HG02678 (cell line): ENCODE results near the gene CD8B2.
"Not testable (repeated sequence)": the region's sequence is repeated elsewhere in the genome, so short reads cannot be mapped to it uniquely, and the experiment has no call there.

Source experiments
- ATAC-seq: cut with Tn5 transposase; IDR thresholded peaks from one replicate; pipeline ENCODE4 v1.9.1; 2021; ENCODE audit warnings: mild to moderate bottlenecking, moderate library complexity; ENCODE audit not compliant: unreplicated experiment

Gene CD8B2

GRCh38 chr2:106547164-106547903, 60.2 kb downstream of the CD8B2 start:
- no peak for ATAC-seq

- ATAC-seq, result no peak
Measured at GRCh38 chr2:106551417-106552130, 64.4 kb downstream of the CD8B2 start.

- no peak for ATAC-seq
Measured at GRCh38 chr2:106552921-106553320, 65.8 kb downstream of the CD8B2 start.

- ATAC-seq, result no peak
Measured at GRCh38 chr2:106553321-106553720, 66.2 kb downstream of the CD8B2 start.

GRCh38 chr2:106554411-106554810, 67.2 kb downstream of the CD8B2 start:
- ATAC-seq, result no peak

- ATAC-seq, result no peak
Measured at GRCh38 chr2:106555053-106555452, 67.9 kb downstream of the CD8B2 start.

GRCh38 chr2:106559786-106560185, 72.6 kb downstream of the CD8B2 start:
- ATAC-seq, result not testable (repeated sequence)

GRCh38 chr2:106560773-106561172, 73.6 kb downstream of the CD8B2 start:
- ATAC-seq, result no peak

- no peak for ATAC-seq
Measured at GRCh38 chr2:106561356-106561755, 74.2 kb downstream of the CD8B2 start.

- no peak for ATAC-seq
Measured at GRCh38 chr2:106561803-106562202, 74.6 kb downstream of the CD8B2 start.

- no peak for ATAC-seq
Measured at GRCh38 chr2:106562268-106563186, 75.4 kb downstream of the CD8B2 start.

- ATAC-seq, result no peak
Measured at GRCh38 chr2:106563195-106563594, 76.0 kb downstream of the CD8B2 start.

- ATAC-seq, result no peak
Measured at GRCh38 chr2:106565599-106565998, 78.4 kb downstream of the CD8B2 start.

- no peak for ATAC-seq
Measured at GRCh38 chr2:106566050-106566449, 78.9 kb downstream of the CD8B2 start.

GRCh38 chr2:106566484-106566883, 79.3 kb downstream of the CD8B2 start:
- ATAC-seq, result not testable (repeated sequence)

GRCh38 chr2:106570316-106570715, 83.2 kb downstream of the CD8B2 start:
- no peak for ATAC-seq
